ENCODE data around the gene CLEC1A. TPM values are rescaled to one million over a fixed set of nuclear protein-coding genes. Genes with fewer than 3 reads are reported as not detected.

Gene CLEC1A
- total and polyA plus RNA-seq, 2 experiments from 2014 or later, result not detected

DNA sequence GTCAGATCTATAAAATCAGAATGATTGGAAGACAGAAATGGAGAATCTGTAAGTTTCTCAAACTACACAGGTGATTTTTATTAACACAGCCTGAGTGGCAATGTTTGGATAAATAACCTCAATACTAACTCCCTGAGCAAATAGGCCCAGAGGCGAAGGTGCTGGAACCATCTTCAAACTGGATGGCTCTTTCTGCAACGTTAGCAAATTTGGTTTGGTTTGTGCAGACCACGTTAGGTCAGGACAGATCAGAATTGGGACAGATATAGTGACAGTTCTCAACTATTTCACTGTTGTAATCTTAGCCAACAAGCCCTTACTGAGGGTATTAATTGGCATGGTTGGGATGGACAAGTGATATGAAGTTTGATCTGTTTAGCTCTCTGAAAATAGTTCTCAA, 77.4 kb downstream of the CLEC1A start:
- TF ChIP-seq, protein P1, sequence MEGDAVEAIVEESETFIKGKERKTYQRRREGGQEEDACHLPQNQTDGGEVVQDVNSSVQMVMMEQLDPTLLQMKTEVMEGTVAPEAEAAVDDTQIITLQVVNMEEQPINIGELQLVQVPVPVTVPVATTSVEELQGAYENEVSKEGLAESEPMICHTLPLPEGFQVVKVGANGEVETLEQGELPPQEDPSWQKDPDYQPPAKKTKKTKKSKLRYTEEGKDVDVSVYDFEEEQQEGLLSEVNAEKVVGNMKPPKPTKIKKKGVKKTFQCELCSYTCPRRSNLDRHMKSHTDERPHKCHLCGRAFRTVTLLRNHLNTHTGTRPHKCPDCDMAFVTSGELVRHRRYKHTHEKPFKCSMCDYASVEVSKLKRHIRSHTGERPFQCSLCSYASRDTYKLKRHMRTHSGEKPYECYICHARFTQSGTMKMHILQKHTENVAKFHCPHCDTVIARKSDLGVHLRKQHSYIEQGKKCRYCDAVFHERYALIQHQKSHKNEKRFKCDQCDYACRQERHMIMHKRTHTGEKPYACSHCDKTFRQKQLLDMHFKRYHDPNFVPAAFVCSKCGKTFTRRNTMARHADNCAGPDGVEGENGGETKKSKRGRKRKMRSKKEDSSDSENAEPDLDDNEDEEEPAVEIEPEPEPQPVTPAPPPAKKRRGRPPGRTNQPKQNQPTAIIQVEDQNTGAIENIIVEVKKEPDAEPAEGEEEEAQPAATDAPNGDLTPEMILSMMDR (IDR thresholded peaks at IDR 0.05; ENCODE audit: low read depth, low read length), result no peak
- no peak overlapping the region for H3K4me3 ChIP-seq
- no peak for DNase-seq (ENCODE audit: low read depth in 1 of 2, low spot score in 1 of 2)
- H3K9me3 ChIP-seq (ENCODE audit: low read depth), result no peaks in the 10 kb centered on the region
- no peaks in the 10 kb centered on the region for H3K36me3 ChIP-seq
- no peaks in the 10 kb centered on the region for H3K27me3 ChIP-seq
- no peaks in the 10 kb centered on the region for H3K4me1 ChIP-seq (ENCODE audit: low read depth)
- no peak overlapping the region for H3K27ac ChIP-seq

Other genes starting within 250 kb of the CLEC1A start
- gene CLEC2B, start 229.6 kb downstream of the CLEC1A start, total RNA-seq, result not detected in 2 replicates
- 0.31 TPM in 1 of 2 replicates, not detected in the other for gene CLEC2B, start 229.6 kb downstream of the CLEC1A start, polyA plus RNA-seq
- gene KLRF2, start 217.5 kb downstream of the CLEC1A start, total RNA-seq, result not detected in 2 replicates
- not detected in 2 replicates for gene KLRF2, start 217.5 kb downstream of the CLEC1A start, polyA plus RNA-seq
- not detected in 2 replicates for gene CLEC2A, start 166.6 kb downstream of the CLEC1A start, total RNA-seq
- gene CLEC2A, start 166.6 kb downstream of the CLEC1A start, polyA plus RNA-seq, result not detected in 2 replicates
- not detected in 2 replicates for gene CLEC12A, start 127.6 kb downstream of the CLEC1A start, total RNA-seq
- gene CLEC12A, start 127.6 kb downstream of the CLEC1A start, polyA plus RNA-seq, result not detected in 2 replicates
- 0.95 and 1.2 TPM in 2 replicates for gene CLEC1B, start 99.9 kb downstream of the CLEC1A start, total RNA-seq
- gene CLEC1B, start 99.9 kb downstream of the CLEC1A start, polyA plus RNA-seq, result not detected in 2 replicates
- not detected in 2 replicates for gene CLEC12B, start 88.4 kb downstream of the CLEC1A start, total RNA-seq
- not detected in 2 replicates for gene CLEC12B, start 88.4 kb downstream of the CLEC1A start, polyA plus RNA-seq
- gene CLEC9A, start 68.3 kb downstream of the CLEC1A start, total RNA-seq, result not detected in 2 replicates
- not detected in 2 replicates for gene CLEC9A, start 68.3 kb downstream of the CLEC1A start, polyA plus RNA-seq
- gene CLEC7A, start 31.2 kb upstream of the CLEC1A start, total RNA-seq, result not detected in 2 replicates
- gene CLEC7A, start 31.2 kb upstream of the CLEC1A start, polyA plus RNA-seq, result not detected in 2 replicates
- 0.11 TPM in 1 of 2 replicates, not detected in the other for gene OLR1, start 73.1 kb upstream of the CLEC1A start, total RNA-seq
- 0.28 TPM in 1 of 2 replicates, not detected in the other for gene OLR1, start 73.1 kb upstream of the CLEC1A start, polyA plus RNA-seq
- not detected in 2 replicates for gene TMEM52B, start 80.0 kb upstream of the CLEC1A start, total RNA-seq
- not detected in 2 replicates for gene TMEM52B, start 80.0 kb upstream of the CLEC1A start, polyA plus RNA-seq
- gene GABARAPL1, start 113.9 kb upstream of the CLEC1A start, total RNA-seq, result 59.0 and 62.1 TPM in 2 replicates
- 71.6 and 82.9 TPM in 2 replicates for gene GABARAPL1, start 113.9 kb upstream of the CLEC1A start, polyA plus RNA-seq
- 0.04 and 0.42 TPM in 2 replicates for gene KLRD1, start 208.9 kb upstream of the CLEC1A start, total RNA-seq
- gene KLRD1, start 208.9 kb upstream of the CLEC1A start, polyA plus RNA-seq, result 0.10 and 0.19 TPM in 2 replicates